OCI-LY3 (cell line): Measurements from ENCODE around the gene TMEM135.
"Not testable (repeated sequence)": the region's sequence is repeated elsewhere in the genome, so short reads cannot be mapped to it uniquely, and the experiment has no call there.

Source experiments
- H2AFZ ChIP-seq: fragments of 200-600, 300-600 bp; shearing (Covaris generic); 2 replicates; pipeline ENCODE4 v1.6.0; 2014; ENCODE audit warnings: antibody characterized with exemption, low read depth, low read length
- H3K27ac ChIP-seq: fragments of 200-600, 300-600 bp; sonication (generic); 2 replicates; pipeline ENCODE4 v1.5.1; 2014; ENCODE audit warnings: mild to moderate bottlenecking, low read length, moderate library complexity, mixed read lengths
- H3K27me3 ChIP-seq: fragments of 200-600, 300-600 bp; sonication (generic); 2 replicates; pipeline ENCODE4 v1.6.1; 2014; ENCODE audit warnings: low read depth, low read length, mixed read lengths
- H3K36me3 ChIP-seq: fragments of 200-600, 300-600 bp; sonication (generic); replicated peaks from 2 replicates; pipeline ENCODE3; 2014; ENCODE audit warnings: low read depth, low read length, mixed read lengths
- H3K4me1 ChIP-seq: fragments of 300-600, 200-600 bp; sonication (generic); 2 replicates; pipeline ENCODE4 v1.6.1; 2014; ENCODE audit warnings: low read length, mixed read lengths
- H3K4me2 ChIP-seq: fragments of 200-600, 300-600 bp; sonication (generic); 2 replicates; pipeline ENCODE4 v1.6.1; 2014; ENCODE audit warnings: low read length, mixed read lengths
- H3K4me3 ChIP-seq: fragments of 300-600, 200-600 bp; sonication (generic); 2 replicates; pipeline ENCODE4 v1.5.1; 2014; ENCODE audit warnings: antibody characterized with exemption, mild to moderate bottlenecking, low read length, moderate library complexity
- H3K79me2 ChIP-seq: fragments of 300-600, 200-600 bp; shearing (Covaris generic); 2 replicates; pipeline ENCODE4 v1.6.1; 2014; ENCODE audit warnings: mild to moderate bottlenecking, low read length, mixed read lengths
- H3K9ac ChIP-seq: fragments of 300-600, 200-600 bp; shearing (Covaris generic); 2 replicates; pipeline ENCODE4 v1.6.0; 2014; ENCODE audit warnings: mild to moderate bottlenecking, low read length, moderate library complexity
- H3K9me3 ChIP-seq: fragments of 200-600, 300-600 bp; shearing (Covaris generic); 2 replicates; pipeline ENCODE4 v1.6.1; 2014; ENCODE audit warnings: low read length, mixed read lengths; ENCODE audit not compliant: insufficient read depth
- H4K20me1 ChIP-seq: fragments of 200-600, 300-600 bp; sonication (generic); 2 replicates; pipeline ENCODE4 v1.6.1; 2016; ENCODE audit warnings: low read length, mixed read lengths; ENCODE audit not compliant: insufficient read depth
- CTCF ChIP-seq: fragments of 200-600, 300-600 bp; sonication (generic); IDR thresholded peaks from 2 replicates; pipeline ENCODE4 v1.5.1; 2014; ENCODE audit warnings: antibody characterized with exemption, low read length, low read depth
- EZH2phosphoT487 ChIP-seq: fragments of 200-600 bp; shearing (Covaris generic); IDR thresholded peaks from 2 replicates; pipeline ENCODE4 v1.6.1; 2018; ENCODE audit warnings: antibody characterized with exemption, mixed run types, low read depth

Gene TMEM135

GRCh38 chr11:87284306-87284705 is 246.6 kb downstream of the TMEM135 start:
- no peak overlapping the region for H3K4me3 ChIP-seq
- no peaks in the 10 kb centered on the region for H3K27me3 ChIP-seq
- H3K9me3 ChIP-seq: no peaks in the 10 kb centered on the region
- H2AFZ ChIP-seq: no peak overlapping the region
- H3K36me3 ChIP-seq: no peaks in the 10 kb centered on the region
- H4K20me1 ChIP-seq: no peaks in the 10 kb centered on the region
- no peak overlapping the region for H3K4me2 ChIP-seq
- TF ChIP-seq CTCF: no peak
- no peak for TF ChIP-seq EZH2phosphoT487
- H3K4me1 ChIP-seq: peaks cover 18% of the 10 kb centered on the region
- no peaks in the 10 kb centered on the region for H3K79me2 ChIP-seq
- no peak overlapping the region for H3K9ac ChIP-seq
- no peak overlapping the region for H3K27ac ChIP-seq

- not testable (repeated sequence) for H3K9ac ChIP-seq, H4K20me1 ChIP-seq, H3K4me2 ChIP-seq, H3K27ac ChIP-seq, H3K4me1 ChIP-seq, H2AFZ ChIP-seq, H3K9me3 ChIP-seq, H3K4me3 ChIP-seq, H3K36me3 ChIP-seq, H3K27me3 ChIP-seq, H3K79me2 ChIP-seq
Observed at GRCh38 chr11:87285674-87286073, 247.9 kb downstream of the TMEM135 start.

GRCh38 chr11:87286338-87286737 is 248.6 kb downstream of the TMEM135 start:
- Histone ChIP-seq H3K4me2 (no peak overlapping the region), H3K9ac (no peak overlapping the region), H2AFZ (no peak overlapping the region), H3K4me1 (peaks cover under 1% of the 10 kb centered on the region; the same call in 1 of the 2 replicates), H3K4me3 (no peak overlapping the region), H3K27me3 (no peaks in the 10 kb centered on the region), H3K36me3 (no peaks in the 10 kb centered on the region), H3K79me2 (no peaks in the 10 kb centered on the region), H3K9me3 (no peaks in the 10 kb centered on the region), H4K20me1 (no peaks in the 10 kb centered on the region), H3K27ac (no peak overlapping the region)
- TF ChIP-seq CTCF: no peak
- no peak for TF ChIP-seq EZH2phosphoT487

- Histone ChIP-seq H3K79me2 (no peaks in the 10 kb centered on the region), H3K9me3 (no peaks in the 10 kb centered on the region), H3K36me3 (no peaks in the 10 kb centered on the region), H4K20me1 (no peaks in the 10 kb centered on the region), H3K4me3 (no peak overlapping the region), H2AFZ (no peak overlapping the region), H3K27ac (no peak overlapping the region), H3K9ac (no peak overlapping the region), H3K4me1 (no peaks in the 10 kb centered on the region), H3K4me2 (no peak overlapping the region), H3K27me3 (no peaks in the 10 kb centered on the region)
- TF ChIP-seq CTCF: peak; percentile 93
- no peak for TF ChIP-seq EZH2phosphoT487
Observed at GRCh38 chr11:87290304-87290922, 252.7 kb downstream of the TMEM135 start.

GRCh38 chr11:87292598-87292997 is 254.9 kb downstream of the TMEM135 start:
- no peak overlapping the region for H3K9ac ChIP-seq
- no peaks in the 10 kb centered on the region for H3K79me2 ChIP-seq
- H3K4me2 ChIP-seq: no peak overlapping the region
- H3K27ac ChIP-seq: no peak overlapping the region
- H2AFZ ChIP-seq: no peak overlapping the region
- H3K36me3 ChIP-seq: no peaks in the 10 kb centered on the region
- no peaks in the 10 kb centered on the region for H3K27me3 ChIP-seq
- H3K9me3 ChIP-seq: no peaks in the 10 kb centered on the region
- no peak overlapping the region for H3K4me3 ChIP-seq
- no peaks in the 10 kb centered on the region for H4K20me1 ChIP-seq
- H3K4me1 ChIP-seq: no peaks in the 10 kb centered on the region
- TF ChIP-seq CTCF (no peak), EZH2phosphoT487 (no peak)
